ENCODE results near the gene PLD4. TPM values are rescaled to one million over a fixed set of nuclear protein-coding genes. Genes with fewer than 3 reads are reported as not detected.
A peak's percentile ranks its signal among the peaks of the same experiment; 100 is the strongest.

Gene PLD4
- polyA plus RNA-seq, 2 donors, result 0.53 to 0.65 TPM

DNA sequence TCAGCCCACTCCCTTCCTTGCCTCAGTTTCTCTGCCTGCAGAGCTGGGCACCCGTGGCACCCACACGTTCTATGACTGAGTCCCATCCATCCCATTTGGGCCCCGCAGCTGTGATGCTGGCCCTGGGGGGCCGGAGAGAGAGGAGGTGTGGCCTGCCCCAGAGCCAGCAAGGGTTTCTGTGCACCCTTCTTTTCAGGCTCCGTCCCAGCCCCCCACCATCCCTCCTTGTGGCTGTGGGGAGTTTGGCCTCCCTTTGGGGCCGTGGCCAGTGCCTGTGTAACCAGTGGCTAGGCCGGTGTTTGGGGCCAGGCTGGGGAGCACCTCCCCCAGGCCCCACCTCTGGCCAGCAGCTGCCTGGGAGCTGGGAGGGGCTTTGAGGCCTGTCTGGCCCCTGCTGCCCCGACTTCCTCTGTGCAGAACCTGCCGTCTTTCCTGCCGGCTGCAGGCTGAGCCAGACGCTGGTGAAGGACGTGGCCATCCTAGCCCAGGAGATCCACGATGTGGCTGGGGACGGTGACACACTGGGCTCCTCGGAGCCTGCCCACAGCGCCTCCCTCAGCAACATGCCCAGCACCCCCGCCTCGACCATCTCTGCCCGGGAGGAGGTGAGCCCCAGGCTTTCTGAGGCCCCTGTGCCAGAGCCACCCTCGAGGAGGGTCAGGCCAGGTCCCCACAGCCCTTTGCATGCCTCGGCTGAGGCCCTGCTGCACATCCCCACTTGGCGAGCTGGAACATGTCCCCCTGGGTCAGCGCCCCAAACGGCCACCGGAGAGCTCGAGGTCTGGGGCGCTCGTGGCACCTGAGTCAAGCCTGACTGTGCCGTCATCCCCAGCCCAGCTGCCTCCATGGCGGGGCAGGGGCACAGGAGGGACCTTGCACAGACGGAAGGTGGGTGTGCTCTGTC lies 31.9 kb upstream of the PLD4 start:
- Histone ChIP-seq H3K4me1 (ENCODE audit: control insufficient read depth in 2 of 2, insufficient read depth in 2 of 2, low read length in 1 of 2) (peaks cover 0 to 2% of the 10 kb centered on the region in 2 donors), H3K27ac (ENCODE audit: low read depth in 2 of 2, low read length in 1 of 2) (no peak overlapping the region), H3K36me3 (ENCODE audit: control insufficient read depth in 2 of 2, insufficient read depth in 2 of 2, low read length in 1 of 2) (peaks cover 0 to 33% of the 10 kb centered on the region in 2 donors), H3K4me3 (ENCODE audit: low read depth in 1 of 2, low read length in 2 of 2) (no peak overlapping the region), H3K27me3 (ENCODE audit: control insufficient read depth in 1 of 2, insufficient read depth in 2 of 2, low read length in 2 of 2) (no peaks in the 10 kb centered on the region), H3K9me3 (ENCODE audit: control insufficient read depth in 2 of 2, insufficient read depth in 1 of 2, low read depth in 1 of 2, low read length in 1 of 2) (no peaks in the 10 kb centered on the region)
- 70 to 71% methylated on average over 31 of the region's 31 CpGs for WGBS, 2 donors

DNA sequence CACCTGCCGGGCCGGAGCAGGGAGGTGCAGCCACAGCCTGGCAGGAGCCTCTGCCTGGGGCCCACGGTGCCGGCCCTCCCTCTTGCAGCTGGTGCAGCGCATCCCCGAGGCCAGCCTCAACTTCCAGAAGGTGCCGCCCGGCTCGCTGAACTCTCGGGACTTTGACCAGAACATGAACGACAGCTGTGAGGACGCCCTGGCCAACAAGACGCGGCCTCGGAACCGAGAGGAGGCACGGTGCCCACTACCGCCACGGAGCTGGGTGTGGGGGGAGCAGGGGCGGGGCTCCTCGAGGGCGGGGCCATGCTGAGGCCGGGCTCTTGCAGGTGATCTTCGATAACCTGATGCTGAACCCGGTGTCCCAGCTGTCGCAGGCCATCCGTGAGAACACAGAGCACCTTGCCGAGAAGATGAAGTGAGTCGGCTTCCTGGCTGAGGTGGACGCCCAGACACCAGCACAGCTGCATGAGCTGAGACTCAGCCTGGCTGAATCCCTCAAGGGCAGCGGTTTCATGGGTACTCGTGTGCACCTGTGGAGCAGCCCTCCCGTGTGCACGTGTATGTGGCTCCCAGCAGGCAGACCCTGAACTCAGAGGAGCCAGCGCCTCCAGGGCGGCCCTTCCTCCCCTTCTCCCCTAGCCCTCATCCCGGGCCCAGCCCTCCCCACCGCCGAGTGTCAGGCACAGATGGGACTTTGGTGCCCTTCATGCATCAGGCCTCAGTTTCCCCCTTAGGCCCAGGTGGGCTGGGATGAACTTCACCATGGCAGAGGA lies 31.1 kb upstream of the PLD4 start:
- Histone ChIP-seq H3K4me1 (ENCODE audit: control insufficient read depth in 2 of 2, insufficient read depth in 2 of 2, low read length in 1 of 2) (peaks cover 0 to 2% of the 10 kb centered on the region in 2 donors), H3K9me3 (ENCODE audit: control insufficient read depth in 2 of 2, insufficient read depth in 1 of 2, low read depth in 1 of 2, low read length in 1 of 2) (no peaks in the 10 kb centered on the region), H3K36me3 (ENCODE audit: control insufficient read depth in 2 of 2, insufficient read depth in 2 of 2, low read length in 1 of 2) (peaks cover 0 to 27% of the 10 kb centered on the region in 2 donors), H3K27ac (ENCODE audit: low read depth in 2 of 2, low read length in 1 of 2) (no peak overlapping the region), H3K4me3 (ENCODE audit: low read depth in 1 of 2, low read length in 2 of 2) (no peak overlapping the region), H3K27me3 (ENCODE audit: control insufficient read depth in 1 of 2, insufficient read depth in 2 of 2, low read length in 2 of 2) (no peaks in the 10 kb centered on the region)
- WGBS, 2 donors, result 64 to 65% methylated on average over 39 of the region's 39 CpGs

DNA sequence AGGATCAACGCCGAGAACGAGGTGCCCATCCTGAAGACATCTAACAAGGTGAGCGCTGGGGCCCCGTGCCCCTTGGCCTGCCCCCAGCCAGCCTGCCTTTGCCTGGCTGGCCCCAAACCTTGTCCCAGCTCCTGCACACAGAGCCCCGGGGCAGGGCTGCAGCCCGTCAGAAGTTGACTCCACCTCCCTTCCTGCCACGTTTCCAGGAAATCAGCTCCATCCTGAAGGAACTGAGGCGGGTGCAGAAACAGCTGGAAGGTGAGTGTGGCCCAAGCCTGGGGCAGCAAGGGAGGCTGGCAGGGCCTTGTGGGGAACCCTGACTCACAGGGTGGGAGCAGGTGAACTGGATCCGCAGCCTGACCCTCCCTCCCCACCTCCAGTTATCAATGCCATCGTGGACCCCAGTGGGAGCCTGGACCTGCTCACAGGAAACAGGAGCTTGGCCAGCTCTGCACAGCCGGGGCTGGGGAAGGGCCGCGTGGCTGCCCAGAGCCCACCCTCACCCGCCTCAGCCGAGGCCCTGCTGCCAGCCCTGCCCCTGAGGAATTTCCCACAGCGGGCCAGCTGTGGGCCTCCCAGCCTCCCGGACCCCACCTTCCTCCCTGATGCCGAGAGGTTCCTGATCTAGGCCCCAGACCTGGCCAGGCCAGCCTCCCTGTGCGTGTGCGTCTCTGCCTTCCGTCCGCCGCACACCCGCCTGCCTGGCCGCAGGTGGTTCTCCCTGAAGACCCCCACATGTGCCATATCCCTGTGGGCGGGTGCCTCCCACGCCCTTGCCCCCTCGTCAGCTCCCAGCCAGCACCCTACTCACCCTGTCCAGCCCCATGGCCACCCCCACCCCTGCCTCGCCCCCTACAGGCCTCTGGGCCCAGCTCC lies 30.1 kb upstream of the PLD4 start:
- H3K27ac ChIP-seq (ENCODE audit: low read depth in 2 of 2, low read length in 1 of 2), result no peak overlapping the region
- no peaks in the 10 kb centered on the region for H3K9me3 ChIP-seq (ENCODE audit: control insufficient read depth in 2 of 2, insufficient read depth in 1 of 2, low read depth in 1 of 2, low read length in 1 of 2)
- H3K4me3 ChIP-seq (ENCODE audit: low read depth in 1 of 2, low read length in 2 of 2), result no peak overlapping the region
- 71 to 73% methylated on average over 29 to 30 of the region's 30 CpGs for WGBS, 2 donors
- H3K36me3 ChIP-seq (ENCODE audit: control insufficient read depth in 2 of 2, insufficient read depth in 2 of 2, low read length in 1 of 2), result peaks cover 0 to 19% of the 10 kb centered on the region in 2 donors
- no peaks in the 10 kb centered on the region for H3K27me3 ChIP-seq (ENCODE audit: control insufficient read depth in 1 of 2, insufficient read depth in 2 of 2, low read length in 2 of 2)
- peaks cover 0 to 2% of the 10 kb centered on the region in 2 donors for H3K4me1 ChIP-seq (ENCODE audit: control insufficient read depth in 2 of 2, insufficient read depth in 2 of 2, low read length in 1 of 2)

DNA sequence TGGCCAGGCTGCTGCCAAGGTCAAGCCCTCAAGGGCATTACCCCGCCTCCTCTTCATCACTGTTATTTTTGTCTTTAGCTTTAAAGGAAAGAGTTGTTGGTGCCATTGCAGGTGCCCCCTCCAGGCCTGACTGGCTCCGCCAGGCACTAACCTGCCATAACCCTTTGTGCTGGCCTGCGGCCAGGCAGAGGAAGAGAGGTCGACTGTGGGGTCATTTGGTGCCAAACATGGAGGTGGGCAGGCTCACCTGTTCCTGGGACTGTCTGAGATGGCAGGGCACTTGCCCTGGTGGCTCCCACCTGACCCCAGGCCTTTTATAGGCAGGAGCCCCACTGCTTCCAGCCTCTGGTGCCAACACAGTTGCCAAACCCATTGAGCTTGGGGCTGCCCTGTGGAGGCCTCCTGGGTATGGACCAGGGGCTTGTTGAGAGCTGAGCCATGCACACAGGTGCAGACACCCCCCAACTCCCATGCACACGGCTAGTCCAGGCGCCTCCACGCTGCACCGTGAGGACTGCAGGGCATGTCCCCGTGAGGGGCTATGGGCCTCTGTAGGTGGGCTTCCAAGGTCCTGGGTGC lies 29.4 kb upstream of the PLD4 start:
- H3K4me3 ChIP-seq (ENCODE audit: low read depth in 1 of 2, low read length in 2 of 2), result no peak overlapping the region
- H3K9me3 ChIP-seq (ENCODE audit: control insufficient read depth in 2 of 2, insufficient read depth in 1 of 2, low read depth in 1 of 2, low read length in 1 of 2), result no peaks in the 10 kb centered on the region
- WGBS, 2 donors, result 59 to 67% methylated on average over 9 of the region's 9 CpGs
- H3K27ac ChIP-seq (ENCODE audit: low read depth in 2 of 2, low read length in 1 of 2), result no peak overlapping the region
- H3K36me3 ChIP-seq (ENCODE audit: control insufficient read depth in 2 of 2, insufficient read depth in 2 of 2, low read length in 1 of 2), result peaks cover 0 to 19% of the 10 kb centered on the region in 2 donors
- H3K27me3 ChIP-seq (ENCODE audit: control insufficient read depth in 1 of 2, insufficient read depth in 2 of 2, low read length in 2 of 2), result no peaks in the 10 kb centered on the region
- H3K4me1 ChIP-seq (ENCODE audit: control insufficient read depth in 2 of 2, insufficient read depth in 2 of 2, low read length in 1 of 2), result peaks cover 0 to 2% of the 10 kb centered on the region in 2 donors

DNA sequence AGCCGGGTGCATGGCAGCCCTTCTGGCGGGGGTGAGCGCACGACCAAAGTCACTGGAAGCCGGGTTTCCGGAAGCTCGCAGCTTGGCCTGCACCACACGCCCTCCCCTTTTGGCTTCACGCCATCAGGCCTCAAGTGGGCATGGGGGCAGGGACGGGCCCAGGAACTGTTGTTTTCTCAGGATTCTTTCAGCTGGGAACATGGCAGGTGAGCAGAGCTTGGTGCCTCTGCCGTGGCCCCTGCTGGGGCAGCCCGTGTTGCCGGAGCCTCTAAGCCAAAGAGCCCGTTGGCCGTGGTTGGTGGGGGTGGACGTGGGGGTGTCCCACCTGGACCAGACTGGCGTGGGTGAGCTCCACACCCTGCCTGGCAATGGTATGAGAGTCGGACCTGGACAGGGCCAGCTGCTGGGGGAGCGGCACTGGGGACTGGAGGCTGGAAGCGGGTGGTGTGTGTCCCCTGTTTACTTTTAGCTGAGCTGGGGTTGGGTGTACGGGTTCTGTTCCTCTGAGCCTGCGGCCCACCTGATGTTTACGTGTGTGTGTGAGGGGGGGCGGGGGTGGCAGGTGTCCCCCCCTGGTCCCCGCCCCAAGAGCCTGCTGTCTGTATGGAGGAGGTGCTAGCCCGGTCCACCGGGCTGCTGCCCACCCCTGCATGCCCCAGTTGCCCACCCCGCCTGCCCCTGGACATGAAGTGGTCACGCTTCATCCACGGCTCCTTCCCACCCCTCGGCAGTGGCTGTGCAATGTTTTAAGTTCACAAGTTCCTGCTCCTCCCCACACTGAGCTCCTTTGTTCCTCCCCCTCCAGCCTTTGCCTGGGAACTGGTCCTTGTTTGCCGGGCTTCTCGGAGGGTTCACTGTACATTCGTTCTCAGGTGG lies 28.7 kb upstream of the PLD4 start:
- Histone ChIP-seq H3K27ac (ENCODE audit: low read depth in 2 of 2, low read length in 1 of 2) (peak overlapping the region in 1 of 2 donors; percentile 38), H3K36me3 (ENCODE audit: control insufficient read depth in 2 of 2, insufficient read depth in 2 of 2, low read length in 1 of 2) (peaks cover 0 to 19% of the 10 kb centered on the region in 2 donors), H3K27me3 (ENCODE audit: control insufficient read depth in 1 of 2, insufficient read depth in 2 of 2, low read length in 2 of 2) (no peaks in the 10 kb centered on the region), H3K4me1 (ENCODE audit: control insufficient read depth in 2 of 2, insufficient read depth in 2 of 2, low read length in 1 of 2) (peaks cover 0 to 2% of the 10 kb centered on the region in 2 donors), H3K4me3 (ENCODE audit: low read depth in 1 of 2, low read length in 2 of 2) (no peak overlapping the region), H3K9me3 (ENCODE audit: control insufficient read depth in 2 of 2, insufficient read depth in 1 of 2, low read depth in 1 of 2, low read length in 1 of 2) (no peaks in the 10 kb centered on the region)
- WGBS, 2 donors, result 46 to 55% methylated on average over 34 of the region's 34 CpGs

DNA sequence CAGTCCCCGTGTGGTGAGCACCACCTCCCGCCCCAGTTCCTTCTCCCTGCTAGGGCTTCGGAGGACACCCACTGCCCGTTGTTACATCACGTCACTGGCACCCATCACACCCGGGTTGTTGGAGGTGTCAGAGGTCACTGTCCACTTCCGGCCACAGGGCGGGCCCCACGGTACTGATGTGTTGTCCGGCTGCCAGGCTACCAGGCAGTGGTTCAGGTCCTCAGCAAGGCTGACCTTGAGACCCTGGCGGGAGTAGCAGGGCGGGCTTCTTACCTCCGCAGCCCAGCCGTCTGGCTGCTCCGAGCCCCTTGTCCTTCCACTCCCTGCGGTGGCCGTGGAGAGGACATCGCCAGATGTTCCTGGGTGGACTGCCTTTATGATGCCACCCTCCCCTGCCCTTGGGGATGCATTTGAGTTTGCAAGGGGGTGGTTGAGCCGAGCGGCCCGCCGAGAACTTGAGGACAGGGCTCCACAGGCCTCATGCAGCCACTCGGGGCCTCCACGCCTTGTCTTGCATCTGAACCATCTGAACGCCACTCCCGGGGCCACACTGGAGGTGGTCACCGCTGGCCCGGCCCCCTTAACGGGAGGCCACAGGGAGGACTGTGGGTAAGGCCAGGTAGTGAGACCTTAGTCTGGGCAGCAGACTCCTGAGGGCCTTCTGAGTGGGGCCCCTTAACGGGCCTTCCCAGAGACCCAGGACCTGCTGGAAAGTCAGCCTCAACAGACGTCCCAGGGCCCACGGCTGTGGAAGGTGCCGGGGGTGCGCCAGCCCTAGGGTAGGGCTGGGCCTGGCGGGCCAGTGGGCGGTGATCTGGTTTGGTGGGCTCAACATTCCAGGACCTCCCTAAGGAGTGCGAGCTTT lies 27.1 kb upstream of the PLD4 start:
- peaks cover 0 to 2% of the 10 kb centered on the region in 2 donors for H3K4me1 ChIP-seq (ENCODE audit: control insufficient read depth in 2 of 2, insufficient read depth in 2 of 2, low read length in 1 of 2)
- H3K9me3 ChIP-seq (ENCODE audit: control insufficient read depth in 2 of 2, insufficient read depth in 1 of 2, low read depth in 1 of 2, low read length in 1 of 2), result no peaks in the 10 kb centered on the region
- WGBS, 2 donors, result 80 to 85% methylated on average over 37 of the region's 37 CpGs
- peaks cover 0 to 19% of the 10 kb centered on the region in 2 donors for H3K36me3 ChIP-seq (ENCODE audit: control insufficient read depth in 2 of 2, insufficient read depth in 2 of 2, low read length in 1 of 2)
- H3K27me3 ChIP-seq (ENCODE audit: control insufficient read depth in 1 of 2, insufficient read depth in 2 of 2, low read length in 2 of 2), result no peaks in the 10 kb centered on the region
- H3K27ac ChIP-seq (ENCODE audit: low read depth in 2 of 2, low read length in 1 of 2), result no peak overlapping the region
- H3K4me3 ChIP-seq (ENCODE audit: low read depth in 1 of 2, low read length in 2 of 2), result no peak overlapping the region

DNA sequence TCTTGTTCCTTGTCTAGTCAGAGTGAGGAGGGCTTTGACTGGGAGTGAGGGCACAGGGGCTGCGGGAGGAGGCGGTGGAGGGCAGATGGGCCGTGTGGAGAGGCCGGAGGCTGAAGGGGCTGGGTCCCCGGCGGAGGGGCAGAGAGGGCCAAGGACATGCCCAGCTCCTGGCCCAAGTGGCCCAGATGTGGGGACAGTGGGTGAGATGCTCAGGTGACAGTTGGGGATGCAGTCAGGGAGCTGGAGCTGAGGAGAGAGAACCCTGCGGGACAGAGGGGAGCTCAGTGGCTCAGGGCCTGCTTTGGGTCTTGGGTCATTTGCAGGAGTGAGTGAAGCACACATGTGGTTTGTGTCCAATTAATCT lies 26.5 kb upstream of the PLD4 start:
- peaks cover 0 to 2% of the 10 kb centered on the region in 2 donors for H3K4me1 ChIP-seq (ENCODE audit: control insufficient read depth in 2 of 2, insufficient read depth in 2 of 2, low read length in 1 of 2)
- no peak overlapping the region for H3K4me3 ChIP-seq (ENCODE audit: low read depth in 1 of 2, low read length in 2 of 2)
- peaks cover 0 to 14% of the 10 kb centered on the region in 2 donors for H3K36me3 ChIP-seq (ENCODE audit: control insufficient read depth in 2 of 2, insufficient read depth in 2 of 2, low read length in 1 of 2)
- WGBS, 2 donors, result 94 to 96% methylated on average over 7 of the region's 7 CpGs
- H3K27me3 ChIP-seq (ENCODE audit: control insufficient read depth in 1 of 2, insufficient read depth in 2 of 2, low read length in 2 of 2), result no peaks in the 10 kb centered on the region
- H3K9me3 ChIP-seq (ENCODE audit: control insufficient read depth in 2 of 2, insufficient read depth in 1 of 2, low read depth in 1 of 2, low read length in 1 of 2), result no peaks in the 10 kb centered on the region
- H3K27ac ChIP-seq (ENCODE audit: low read depth in 2 of 2, low read length in 1 of 2), result no peak overlapping the region

Measured in esophagus (tissue), 2 donors.